Gastroesophageal sphincter (tissue), 4 donors: ENCODE data around the gene MET. TPM values are rescaled to one million over a fixed set of nuclear protein-coding genes. Genes with fewer than 3 reads are reported as not detected.
"Not testable (repeated sequence)": the region's sequence is repeated elsewhere in the genome, so short reads cannot be mapped to it uniquely, and the experiment has no call there.

Experiments
- ATAC-seq: fragments of 150-250 bp; one replicate; pipeline ENCODE4 v1.9.1; 2016; ENCODE audit warnings: mild to moderate bottlenecking, moderate library complexity
- H3K27ac ChIP-seq, 4 donors: fragments of 200-600 bp; sonication (generic) in 3 of 4; 1 replicate in 3 of 4; 2 replicates in 1 of 4; pipeline ENCODE4 v1.5.1; 2016 to 2019
- H3K27me3 ChIP-seq: fragments of 200-600 bp; sonication (generic); one replicate; pipeline ENCODE4 v1.5.1; 2019
- H3K36me3 ChIP-seq, 2 donors: fragments of 200-600 bp; sonication (generic); one replicate each; pipeline ENCODE4 v1.5.1; 2019; ENCODE audit warnings: control low read depth in 1 of 2
- H3K4me1 ChIP-seq, 3 donors: fragments of 200-600 bp; sonication (generic); 1 replicate in 2 of 3; 2 replicates in 1 of 3; pipeline ENCODE4 v1.5.1; 2016 to 2019; ENCODE audit warnings: control low read depth in 2 of 3
- H3K4me3 ChIP-seq, 2 donors: fragments of 200-600 bp; sonication (generic); one replicate each; pipeline ENCODE4 v1.5.1; 2019; ENCODE audit warnings: mild to moderate bottlenecking in 1 of 2, moderate library complexity in 1 of 2
- H3K9me3 ChIP-seq, 3 donors: fragments of 200-600 bp; sonication (generic); one replicate each; pipeline ENCODE4 v1.5.1; 2017 to 2019; ENCODE audit warnings: control low read depth in 2 of 3
- CTCF ChIP-seq, 4 experiments: fragments of 200-600 bp in 2 of 4; fragments of 450-650 bp in 2 of 4; sonication (generic) in 1 of 4; IDR thresholded peaks; one replicate each; pipeline ENCODE4 v1.5.1; 2017 to 2019; ENCODE audit warnings: antibody characterized with exemption in 4 of 4, mild to moderate bottlenecking in 2 of 4, moderate library complexity in 2 of 4
- EP300 ChIP-seq: sonication (generic); formaldehyde crosslinking; IDR thresholded peaks from one replicate; pipeline ENCODE4 v1.6.1; 2017; ENCODE audit warnings: antibody characterized with exemption, mild to moderate bottlenecking
- POLR2A ChIP-seq, 2 donors: fragments of 450-650 bp; IDR thresholded peaks; one replicate each; pipeline ENCODE4 v1.6.1; 2017; ENCODE audit warnings: antibody characterized with exemption in 2 of 2, mild to moderate bottlenecking in 2 of 2, moderate library complexity in 1 of 2
- POLR2AphosphoS5 ChIP-seq: sonication (generic); formaldehyde crosslinking; IDR thresholded peaks from one replicate; pipeline ENCODE4 v1.6.1; 2017; ENCODE audit warnings: antibody characterized with exemption
- WGBS, 2 donors: methylation state at CpG; one replicate each; pipeline ENCODE4 v1.1.5; 2018; ENCODE audit warnings: low coverage in 1 of 2; 5-methylcytosine and 5-hydroxymethylcytosine counted together
- total RNA-seq, 4 donors: library from RNA; depleted of rRNA; stranded (reverse); fragments of >200 nt; gene quantifications; one replicate each; pipeline ENCODE4 v1.1.0, GENCODE V29; 2016

The MET gene
- total RNA-seq, 4 donors from 2014 or later: 5.8 to 27.2 (median 21.3) TPM

GRCh38 chr7:116740755-116741462 is 68.9 kb downstream of the MET start:
- Histone ChIP-seq H3K27me3 (no peaks in the 10 kb centered on the region), H3K36me3 (no peaks in the 10 kb centered on the region), H3K9me3 (no peaks in the 10 kb centered on the region), H3K4me3 (no peak overlapping the region), H3K27ac (no peak overlapping the region), H3K4me1 (no peaks in the 10 kb centered on the region)
- TF ChIP-seq POLR2AphosphoS5 (no peak), CTCF (IDR thresholded peaks at IDR 0.05) (no peak)
- WGBS, 2 donors: 89 to 91% methylated on average over 4 to 9 of the region's 9 CpGs
- no peak for ATAC-seq

- Histone ChIP-seq H3K4me1 (no peaks in the 10 kb centered on the region), H3K9me3 (no peaks in the 10 kb centered on the region), H3K4me3 (no peak overlapping the region), H3K27ac (no peak overlapping the region), H3K36me3 (no peaks in the 10 kb centered on the region), H3K27me3 (no peaks in the 10 kb centered on the region)
- ATAC-seq: no peak
- 83 to 89% methylated on average over 5 to 7 of the region's 7 CpGs for WGBS, 2 donors
- TF ChIP-seq POLR2A (IDR thresholded peaks at IDR 0.05): no peak
- TF ChIP-seq POLR2AphosphoS5: no peak
- no peak for TF ChIP-seq CTCF (IDR thresholded peaks at IDR 0.05)
- no peak for TF ChIP-seq EP300
These were observed 69.8 kb downstream of the MET start for GRCh38 chr7:116741625-116742316.

- WGBS, 2 donors: 93 to 100% methylated on average over 1 to 2 of the region's 6 CpGs
- H3K9me3 ChIP-seq: no peaks in the 10 kb centered on the region
- no peaks in the 10 kb centered on the region for H3K4me1 ChIP-seq
- H3K4me3 ChIP-seq: no peak overlapping the region
- no peaks in the 10 kb centered on the region for H3K27me3 ChIP-seq
- no peak for TF ChIP-seq POLR2A (IDR thresholded peaks at IDR 0.05)
- no peak for TF ChIP-seq EP300
- TF ChIP-seq CTCF (IDR thresholded peaks at IDR 0.05): no peak
- TF ChIP-seq POLR2AphosphoS5: no peak
- no peaks in the 10 kb centered on the region for H3K36me3 ChIP-seq
- H3K27ac ChIP-seq: no peak overlapping the region
- ATAC-seq: no peak
These were observed 70.6 kb downstream of the MET start for GRCh38 chr7:116742641-116743040.

GRCh38 chr7:116743835-116744234 is 71.8 kb downstream of the MET start:
- 62 to 75% methylated on average over 2 of the region's 2 CpGs for WGBS, 2 donors
- H3K4me3 ChIP-seq, H3K27ac ChIP-seq: not testable (repeated sequence)

GRCh38 chr7:116746388-116746787 is 74.4 kb downstream of the MET start:
- WGBS, 2 donors: 92 to 100% methylated on average over 3 to 4 of the region's 5 CpGs
- ATAC-seq, H3K4me1 ChIP-seq, H3K36me3 ChIP-seq, H3K27me3 ChIP-seq, H3K27ac ChIP-seq, H3K4me3 ChIP-seq: not testable (repeated sequence)
- peaks cover 0 to 17% (median 0%) of the 10 kb centered on the region in 3 donors for H3K9me3 ChIP-seq

More at GRCh38 chr7:116743835-116744234, 71.8 kb downstream of the MET start:
- ATAC-seq, H3K4me1 ChIP-seq, H3K27me3 ChIP-seq, H3K36me3 ChIP-seq: not testable (repeated sequence)
- H3K9me3 ChIP-seq: peaks cover 0 to 11% (median 0%) of the 10 kb centered on the region in 3 donors

- WGBS, 2 donors: 88 to 89% methylated on average over 2 to 4 of the region's 4 CpGs
- not testable (repeated sequence) for H3K36me3 ChIP-seq, H3K4me1 ChIP-seq, H3K27me3 ChIP-seq, H3K27ac ChIP-seq, H3K4me3 ChIP-seq, ATAC-seq
- H3K9me3 ChIP-seq: peaks cover 0 to 17% (median 0%) of the 10 kb centered on the region in 3 donors
These were observed 79.1 kb downstream of the MET start for GRCh38 chr7:116751070-116751469.
